IMR-90 (cell line): ENCODE results near the gene EHF. TPM values are rescaled to one million over a fixed set of nuclear protein-coding genes. Genes with fewer than 3 reads are reported as not detected.

Experiments
- ATAC-seq: fragments of 200-7000 bp; cut with Tn5 transposase; 2 replicates; pipeline ENCODE4 v1.9.1; 2020; ENCODE audit warnings: low read depth, mild to moderate bottlenecking, moderate library complexity
- BruUV-seq: library from RNA; stranded (reverse); fragments of 400-500 nt; replicated peaks from 2 replicates; lab custom pipeline; 2021; lab: Mats Ljungman, UMichigan
- CTCF ChIA-PET: fragments of 300-600 bp; formaldehyde crosslinking; extraction: SDS; loops from one replicate; lab custom pipeline; 2021; ENCODE audit warnings: antibody characterized with exemption; lab: Yijun Ruan, JAX
- POLR2A ChIA-PET: fragments of 300-600 bp; sonication (Branson Sonifier 250); formaldehyde crosslinking; loops from one replicate; lab custom pipeline; 2022; ENCODE audit warnings: antibody characterized with exemption; ENCODE audit not compliant: unreplicated experiment; lab: Charles Lee
- DNase-seq: peaks from one replicate; pipeline ENCODE4 v3.0.0; 2013
- H2AFZ ChIP-seq: replicated peaks from 2 replicates; pipeline ENCODE3; 2013; ENCODE audit warnings: low read length, mild to moderate bottlenecking; ENCODE audit not compliant: poor library complexity
- H2AK5ac ChIP-seq: 2 replicates; pipeline ENCODE4 v1.6.1; 2013; ENCODE audit warnings: low read depth, low read length, inconsistent platforms
- H2AK9ac ChIP-seq: replicated peaks from 2 replicates; pipeline ENCODE3; 2013; ENCODE audit warnings: mild to moderate bottlenecking, low read depth, low read length, moderate library complexity; ENCODE audit not compliant: poor library complexity
- H2BK120ac ChIP-seq: 2 replicates; pipeline ENCODE4 v1.6.1; 2013; ENCODE audit warnings: low read depth, low read length, inconsistent platforms
- H2BK15ac ChIP-seq: 3 replicates; pipeline ENCODE4 v1.6.1; 2013; ENCODE audit warnings: low read depth, low read length, inconsistent platforms
- H2BK20ac ChIP-seq: 2 replicates; pipeline ENCODE4 v1.6.1; 2013; ENCODE audit warnings: low read depth, mild to moderate bottlenecking, inconsistent platforms, low read length, moderate library complexity
- H2BK5ac ChIP-seq: 2 replicates; pipeline ENCODE4 v1.6.1; 2013; ENCODE audit warnings: mild to moderate bottlenecking, low read depth, low read length, inconsistent platforms; ENCODE audit not compliant: poor library complexity, severe bottlenecking
- H3K14ac ChIP-seq: replicated peaks from 2 replicates; pipeline ENCODE4 v1.6.1; 2013; ENCODE audit warnings: low read depth, low read length, inconsistent platforms
- H3K18ac ChIP-seq: 2 replicates; pipeline ENCODE4 v1.6.1; 2013; ENCODE audit warnings: low read depth, low read length, control low read depth
- H3K23ac ChIP-seq: 2 replicates; pipeline ENCODE4 v1.6.1; 2013; ENCODE audit warnings: low read depth, low read length, inconsistent platforms
- H3K27ac ChIP-seq: 2 replicates; pipeline ENCODE4 v1.5.1; 2013; ENCODE audit warnings: mild to moderate bottlenecking, control low read depth, low read length; ENCODE audit not compliant: insufficient read depth
- H3K27me3 ChIP-seq: 2 replicates; pipeline ENCODE4 v1.6.1; 2013; ENCODE audit warnings: low read length; ENCODE audit not compliant: control insufficient read depth, insufficient read depth
- H3K36me3 ChIP-seq: 2 replicates; pipeline ENCODE4 v1.6.1; 2013; ENCODE audit warnings: low read length, mixed read lengths; ENCODE audit not compliant: control insufficient read depth, insufficient read depth
- H3K4ac ChIP-seq: 2 replicates; pipeline ENCODE4 v1.6.1; 2013; ENCODE audit warnings: low read depth, low read length, inconsistent platforms
- H3K4me1 ChIP-seq: 2 replicates; pipeline ENCODE4 v1.6.1; 2013; ENCODE audit warnings: low read length, mixed read lengths; ENCODE audit not compliant: control insufficient read depth, insufficient read depth
- H3K4me2 ChIP-seq: 2 replicates; pipeline ENCODE4 v1.6.1; 2013; ENCODE audit warnings: low read depth, mild to moderate bottlenecking, control low read depth, low read length, moderate library complexity
- H3K4me3 ChIP-seq: 2 replicates; pipeline ENCODE4 v1.5.1; 2013; ENCODE audit warnings: low read depth, mild to moderate bottlenecking, control low read depth, low read length, moderate library complexity; ENCODE audit not compliant: insufficient read depth
- H3K56ac ChIP-seq: 2 replicates; pipeline ENCODE4 v1.6.1; 2013; ENCODE audit warnings: low read length, inconsistent platforms; ENCODE audit not compliant: insufficient read depth; ENCODE audit errors: extremely low read depth
- H3K79me1 ChIP-seq, 2 experiments: 2 replicates each; pipeline ENCODE4 v1.6.1; 2013; ENCODE audit warnings: low read length in 2 of 2, inconsistent platforms in 1 of 2, low read depth in 1 of 2
- H3K9ac ChIP-seq: 2 replicates; pipeline ENCODE4 v1.6.1; 2013; ENCODE audit warnings: low read depth, low read length, control low read depth
- H3K9me1 ChIP-seq: 2 replicates; pipeline ENCODE4 v1.6.1; 2013; ENCODE audit warnings: low read length, inconsistent platforms; ENCODE audit not compliant: insufficient read depth
- H3K9me3 ChIP-seq: 2 replicates; pipeline ENCODE4 v1.6.1; 2013; ENCODE audit warnings: low read length; ENCODE audit not compliant: control insufficient read depth, insufficient read depth
- H4K20me1 ChIP-seq: 2 replicates; pipeline ENCODE4 v1.6.1; 2013; ENCODE audit warnings: low read length, inconsistent platforms; ENCODE audit not compliant: insufficient read depth
- H4K5ac ChIP-seq: 2 replicates; pipeline ENCODE4 v1.6.1; 2013; ENCODE audit warnings: mild to moderate bottlenecking, low read depth, low read length, control low read depth
- H4K8ac ChIP-seq, 2 experiments: 2 replicates each; pipeline ENCODE4 v1.6.1; 2013; ENCODE audit warnings: low read depth in 2 of 2, low read length in 2 of 2, control low read depth in 1 of 2, inconsistent platforms in 1 of 2
- H4K91ac ChIP-seq: 2 replicates; pipeline ENCODE4 v1.6.1; 2013; ENCODE audit warnings: low read depth, low read length, inconsistent platforms; ENCODE audit not compliant: insufficient read depth
- BHLHE40 ChIP-seq: fragments of 150-350 bp; IDR thresholded peaks from 2 replicates; pipeline ENCODE4 v1.6.1; 2016; ENCODE audit warnings: mild to moderate bottlenecking, low read depth, low read length
- CEBPB ChIP-seq: IDR thresholded peaks from 2 replicates; pipeline ENCODE4 v1.6.1; 2012; ENCODE audit warnings: low read depth, low read length, improper control_type of control experiment
- CHD1 ChIP-seq: IDR thresholded peaks from 2 replicates; pipeline ENCODE4 v1.6.1; 2012; ENCODE audit warnings: low read depth, low read length, improper control_type of control experiment
- FOS ChIP-seq: fragments of 150-350 bp; IDR thresholded peaks from 2 replicates; pipeline ENCODE4 v1.6.1; 2016; ENCODE audit warnings: low read depth, low read length
- MAFK ChIP-seq: IDR thresholded peaks from 2 replicates; pipeline ENCODE4 v1.6.1; 2012; ENCODE audit warnings: low read depth, low read length, improper control_type of control experiment
- MAZ ChIP-seq: IDR thresholded peaks from 2 replicates; pipeline ENCODE4 v1.6.1; 2012; ENCODE audit warnings: low read depth, mild to moderate bottlenecking, low read length, improper control_type of control experiment, moderate library complexity, borderline replicate concordance
- MXI1 ChIP-seq: IDR thresholded peaks from 2 replicates; pipeline ENCODE4 v1.6.1; 2012; ENCODE audit warnings: low read depth, mild to moderate bottlenecking, low read length, moderate library complexity, borderline replicate concordance
- NFE2L2 ChIP-seq: fragments of 150-350 bp; IDR thresholded peaks from 2 replicates; pipeline ENCODE4 v1.6.1; 2016; ENCODE audit warnings: low read depth, mild to moderate bottlenecking, low read length
- POLR2A ChIP-seq: IDR thresholded peaks from 2 replicates; pipeline ENCODE4 v1.6.1; 2012; ENCODE audit warnings: mild to moderate bottlenecking, low read depth, low read length
- RAD21 ChIP-seq: IDR thresholded peaks from 2 replicates; pipeline ENCODE4 v1.6.1; 2012; ENCODE audit warnings: low read length, improper control_type of control experiment
- RCOR1 ChIP-seq: IDR thresholded peaks from 2 replicates; pipeline ENCODE4 v1.6.1; 2012; ENCODE audit warnings: mild to moderate bottlenecking, low read length, improper control_type of control experiment; ENCODE audit not compliant: insufficient replicate concordance
- RFX5 ChIP-seq: IDR thresholded peaks from 2 replicates; pipeline ENCODE4 v1.8.0; 2012; ENCODE audit warnings: low read depth, mild to moderate bottlenecking, low read length, moderate library complexity
- SMC3 ChIP-seq: fragments of 150-350 bp; IDR thresholded peaks from 2 replicates; pipeline ENCODE4 v1.6.1; 2016; ENCODE audit warnings: low read depth, mild to moderate bottlenecking, antibody characterized with exemption, low read length, moderate library complexity
- WGBS, 2 experiments: methylation state at CpG; one replicate each; pipeline versions ENCODE4 v1.1.5 to v1.1.7; 2013; ENCODE audit warnings: missing lambda C conversion rate in 2 of 2; ENCODE audit not compliant: insufficient read length in 1 of 2; ENCODE audit errors: extremely low coverage in 2 of 2; 5-methylcytosine and 5-hydroxymethylcytosine counted together
- dilution Hi-C: fragments of 300-500 bp; cut with HindIII; formaldehyde crosslinking; loops from one replicate; pipeline ENCODE4 v1.14.3; 2018; ENCODE audit warnings: low sequenced_read_pairs; ENCODE audit not compliant: unreplicated experiment
- in situ Hi-C: fragments of 300-500 bp; cut with MboI; formaldehyde crosslinking; loops from 3 replicates; pipeline ENCODE4 v1.14.3; 2019; ENCODE audit warnings: low sequenced_read_pairs, inconsistent platforms, mixed read lengths
- intact Hi-C: fragments of 100-400 bp; cut with micrococcal nuclease; formaldehyde crosslinking; loops from 2 replicates; pipeline ENCODE4 v1.10.0; 2022
- polyA plus RNA-seq, 3 experiments: library from polyadenylated mRNA; depleted of rRNA; stranded (reverse); fragments of >200 nt; gene quantifications; 2 replicates each; pipeline ENCODE4 v1.2.3, GENCODE V29; 2012; ENCODE audit warnings: low replicate concordance in 1 of 3
- total RNA-seq: library from RNA; depleted of rRNA; stranded (reverse); fragments of >200 nt; gene quantifications from 2 replicates; pipeline ENCODE4 v1.2.3, GENCODE V29; 2012
- TF ChIP-seq, protein P1 (sequence below): conservative IDR thresholded peaks from 2 replicates; pipeline ENCODE4 v1.5.1; 2012; ENCODE audit warnings: mild to moderate bottlenecking, low read depth, low read length, improper control_type of control experiment
- TF ChIP-seq, protein P2 (sequence below): fragments of 150-350 bp; IDR thresholded peaks from 2 replicates; pipeline ENCODE4 v1.6.1; 2017; ENCODE audit warnings: mild to moderate bottlenecking, antibody characterized with exemption, low read length, low read depth

The EHF gene
- total and polyA plus RNA-seq, 2 of the 4 experiments (the other 2 are of a cell fraction): under 0.01 TPM; not detected in 1

DNA sequence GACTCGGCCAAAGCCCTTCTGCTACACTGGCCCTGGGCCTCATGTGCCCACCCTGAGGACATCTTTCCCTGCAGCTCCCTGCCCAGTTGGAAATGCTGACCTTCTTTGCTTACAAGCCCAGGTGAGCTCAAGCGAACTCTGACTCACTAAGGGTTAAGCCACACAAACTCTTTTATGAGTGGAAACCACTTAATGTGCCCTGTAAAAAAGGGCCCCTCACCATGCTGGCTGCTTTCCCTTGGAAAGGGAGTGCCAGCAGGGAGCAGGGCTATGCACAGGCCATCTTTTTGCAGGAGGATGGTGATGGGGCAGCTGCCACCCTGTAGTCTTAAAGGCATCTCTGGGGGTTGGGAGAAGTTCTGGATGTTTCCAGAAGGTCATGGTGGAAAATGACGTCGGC, 18.7 kb downstream of the EHF start:
- no peaks in the 10 kb centered on the region for H3K79me1 ChIP-seq
- no peaks in the 10 kb centered on the region for H3K27me3 ChIP-seq
- H3K9ac ChIP-seq: no peak overlapping the region
- H2BK120ac ChIP-seq: no peak overlapping the region
- in situ Hi-C loops (no loop called here), dilution Hi-C loops (no loop called here), intact Hi-C loops (no loop called here)
- H2BK15ac ChIP-seq: no peak overlapping the region
- no peaks in the 10 kb centered on the region for H3K36me3 ChIP-seq
- H3K9me3 ChIP-seq: no peaks in the 10 kb centered on the region
- H3K4me1 ChIP-seq: peaks cover 9% of the 10 kb centered on the region
- H2AK9ac ChIP-seq: no peak overlapping the region
- no peak overlapping the region for H3K14ac ChIP-seq
- H4K8ac ChIP-seq: no peak overlapping the region
- WGBS, 2 experiments: 57% methylated on average over 1 of the region's 4 CpGs; no CpG with 5 or more reads in 1 of the 2 experiments
- POLR2A ChIA-PET: no interaction called here
- CTCF ChIA-PET: interaction anchor here (0.6 kb wide), 1 partner anchor 250 kb away, joined by 3 read pairs; no protein-coding TSS in a partner anchor
- 0 out of 2 replicates have a peak, but pooled peaks cover 9% of the 10 kb centered on the region for H3K9me1 ChIP-seq
- no peak for TF ChIP-seq POLR2A
- no peak for TF ChIP-seq MAFK
- TF ChIP-seq, protein P1, sequence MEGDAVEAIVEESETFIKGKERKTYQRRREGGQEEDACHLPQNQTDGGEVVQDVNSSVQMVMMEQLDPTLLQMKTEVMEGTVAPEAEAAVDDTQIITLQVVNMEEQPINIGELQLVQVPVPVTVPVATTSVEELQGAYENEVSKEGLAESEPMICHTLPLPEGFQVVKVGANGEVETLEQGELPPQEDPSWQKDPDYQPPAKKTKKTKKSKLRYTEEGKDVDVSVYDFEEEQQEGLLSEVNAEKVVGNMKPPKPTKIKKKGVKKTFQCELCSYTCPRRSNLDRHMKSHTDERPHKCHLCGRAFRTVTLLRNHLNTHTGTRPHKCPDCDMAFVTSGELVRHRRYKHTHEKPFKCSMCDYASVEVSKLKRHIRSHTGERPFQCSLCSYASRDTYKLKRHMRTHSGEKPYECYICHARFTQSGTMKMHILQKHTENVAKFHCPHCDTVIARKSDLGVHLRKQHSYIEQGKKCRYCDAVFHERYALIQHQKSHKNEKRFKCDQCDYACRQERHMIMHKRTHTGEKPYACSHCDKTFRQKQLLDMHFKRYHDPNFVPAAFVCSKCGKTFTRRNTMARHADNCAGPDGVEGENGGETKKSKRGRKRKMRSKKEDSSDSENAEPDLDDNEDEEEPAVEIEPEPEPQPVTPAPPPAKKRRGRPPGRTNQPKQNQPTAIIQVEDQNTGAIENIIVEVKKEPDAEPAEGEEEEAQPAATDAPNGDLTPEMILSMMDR: no peak
- no peak for TF ChIP-seq BHLHE40
- TF ChIP-seq SMC3: no peak
- no peak for TF ChIP-seq FOS
- TF ChIP-seq RFX5: no peak
- TF ChIP-seq, protein P2, sequence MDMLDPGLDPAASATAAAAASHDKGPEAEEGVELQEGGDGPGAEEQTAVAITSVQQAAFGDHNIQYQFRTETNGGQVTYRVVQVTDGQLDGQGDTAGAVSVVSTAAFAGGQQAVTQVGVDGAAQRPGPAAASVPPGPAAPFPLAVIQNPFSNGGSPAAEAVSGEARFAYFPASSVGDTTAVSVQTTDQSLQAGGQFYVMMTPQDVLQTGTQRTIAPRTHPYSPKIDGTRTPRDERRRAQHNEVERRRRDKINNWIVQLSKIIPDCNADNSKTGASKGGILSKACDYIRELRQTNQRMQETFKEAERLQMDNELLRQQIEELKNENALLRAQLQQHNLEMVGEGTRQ: no peak
- TF ChIP-seq MAZ: no peak
- no peak for TF ChIP-seq MXI1
- no peak for TF ChIP-seq RAD21
- TF ChIP-seq NFE2L2: no peak
- TF ChIP-seq RCOR1: no peak
- no peak for TF ChIP-seq CEBPB
- TF ChIP-seq CHD1: no peak
- no peak overlapping the region for H3K4ac ChIP-seq
- no peak overlapping the region for H2AFZ ChIP-seq
- no peak for DNase-seq
- no peak overlapping the region for H3K4me3 ChIP-seq
- no peak overlapping the region for H3K23ac ChIP-seq
- no peaks in the 10 kb centered on the region for H4K20me1 ChIP-seq
- no peak overlapping the region for H3K27ac ChIP-seq
- no peak overlapping the region for H3K56ac ChIP-seq
- no peak overlapping the region for H3K4me2 ChIP-seq
- H2AK5ac ChIP-seq: 0 out of 2 replicates have a peak overlapping the region, but pooled peaks have one; percentile 14
- no peak overlapping the region for H4K5ac ChIP-seq
- no peak overlapping the region for H2BK5ac ChIP-seq
- H3K18ac ChIP-seq: no peak overlapping the region
- H4K91ac ChIP-seq: no peak overlapping the region
- ATAC-seq: no peak
- no TSS peak for BruUV-seq
- H2BK20ac ChIP-seq: no peak overlapping the region
